K562 (cell line): ENCODE measurements around the gene KCNG4. TPM values are rescaled to one million over a fixed set of nuclear protein-coding genes. Genes with fewer than 3 reads are reported as not detected.

Experiments
- ATAC-seq: fragments of 200-7000 bp; cut with Tn5 transposase; 3 replicates; pipeline ENCODE4 v1.9.1; 2020; ENCODE audit warnings: moderate library complexity
- BruUV-seq: library from RNA; stranded (reverse); fragments of 400-500 nt; replicated peaks from 2 replicates; lab custom pipeline; 2021; lab: Mats Ljungman, UMichigan
- CTCF ChIA-PET: fragments of 300-600 bp; formaldehyde crosslinking; extraction: SDS; loops from one replicate; lab custom pipeline; 2021; ENCODE audit warnings: low intra/inter-chr PET ratio; lab: Yijun Ruan, JAX
- POLR2A ChIA-PET: fragments of 300-600, 350-650 bp; sonication (Branson Sonifier 250); formaldehyde crosslinking; extraction: SDS; loops from one replicate; lab custom pipeline; 2021; ENCODE audit warnings: antibody characterized with exemption, inconsistent platforms; lab: Yijun Ruan, JAX
- DNase-seq, 4 experiments: peaks; one replicate each; pipeline versions ENCODE4 v3.0.0 to v3.0.0-alpha.2; 2011 to 2018; ENCODE audit warnings: low spot score in 3 of 4, mixed read lengths in 3 of 4; ENCODE audit errors: extremely low read depth in 1 of 4
- FAIRE-seq: peaks from 2 replicates; lab custom pipeline; 2011; peaks lifted over from hg19 to GRCh38; lab: Jason Lieb, UNC
- H2AFZ ChIP-seq: 2 replicates; pipeline ENCODE4 v1.6.0; 2011; ENCODE audit warnings: low read depth, low read length, control low read depth, inconsistent platforms
- H3K27ac ChIP-seq: fragments of 200-600 bp; 3 replicates; pipeline ENCODE4 v1.8.0; 2011; ENCODE audit warnings: low read depth, mild to moderate bottlenecking, control low read depth, inconsistent platforms, low read length, moderate library complexity, mixed read lengths; ENCODE audit errors: extremely low read depth
- H3K27me3 ChIP-seq, 2 experiments: fragments of 300-600 bp in 1 of 2; 2 replicates in 1 of 2; 3 replicates in 1 of 2; pipeline versions ENCODE4 v1.6.0 to v1.8.0; 2011; ENCODE audit warnings: inconsistent platforms in 2 of 2, low read length in 2 of 2, mild to moderate bottlenecking in 1 of 2, mixed read lengths in 1 of 2, moderate library complexity in 1 of 2; ENCODE audit not compliant: control insufficient read depth in 2 of 2, insufficient read depth in 2 of 2
- H3K36me3 ChIP-seq: fragments of 300-600 bp; 3 replicates; pipeline ENCODE4 v1.8.0; 2011; ENCODE audit warnings: mild to moderate bottlenecking, low read length, inconsistent platforms; ENCODE audit not compliant: control insufficient read depth, insufficient read depth
- H3K4me1 ChIP-seq, 2 experiments: fragments of 200-600 bp in 1 of 2; replicated peaks in 1 of 2; 2 replicates in 1 of 2; 3 replicates in 1 of 2; pipeline versions ENCODE4 v1.5.1 to v1.8.0; 2011; ENCODE audit warnings: inconsistent platforms in 2 of 2, low read length in 2 of 2, mild to moderate bottlenecking in 1 of 2, mixed read lengths in 1 of 2, moderate library complexity in 1 of 2; ENCODE audit not compliant: control insufficient read depth in 2 of 2, insufficient read depth in 2 of 2
- H3K4me2 ChIP-seq: 2 replicates; pipeline ENCODE4 v1.6.1; 2011; ENCODE audit warnings: low read length, control low read depth, inconsistent platforms, mixed read lengths; ENCODE audit not compliant: insufficient read depth
- H3K4me3 ChIP-seq: fragments of 200-600 bp; sonication (generic), shearing (Covaris generic); 2 replicates; pipeline ENCODE4 v1.5.1; 2016; ENCODE audit warnings: control low read depth, inconsistent platforms
- H3K79me2 ChIP-seq: fragments of 200-600 bp; 3 replicates; pipeline ENCODE4 v1.8.0; 2011; ENCODE audit warnings: low read length, inconsistent platforms; ENCODE audit not compliant: control insufficient read depth, insufficient read depth
- H3K9ac ChIP-seq, 2 experiments: 2 replicates each; pipeline versions ENCODE4 v1.6.0 to v1.6.1; 2011; ENCODE audit warnings: low read depth in 2 of 2, low read length in 2 of 2, control low read depth in 1 of 2, inconsistent platforms in 1 of 2, mild to moderate bottlenecking in 1 of 2, mixed read lengths in 1 of 2; ENCODE audit not compliant: insufficient read depth in 1 of 2
- H3K9me1 ChIP-seq: one replicate; pipeline ENCODE4 v1.6.0; 2011; ENCODE audit warnings: inconsistent platforms, mild to moderate bottlenecking, low read length, moderate library complexity; ENCODE audit not compliant: control insufficient read depth, insufficient read depth
- H3K9me3 ChIP-seq: replicated peaks from 2 replicates; pipeline ENCODE4 v1.5.1; 2011; ENCODE audit warnings: low read depth, low read length, inconsistent platforms; ENCODE audit not compliant: control insufficient read depth, insufficient read depth
- H4K20me1 ChIP-seq: replicated peaks from 2 replicates; pipeline ENCODE4 v1.6.1; 2011; ENCODE audit warnings: low read length, inconsistent platforms, mixed read lengths; ENCODE audit not compliant: control insufficient read depth, insufficient read depth
- BACH1 ChIP-seq: fragments of 200-800 bp; sonication (Bioruptor generic); IDR thresholded peaks from 2 replicates; pipeline ENCODE4 v1.6.1; 2016; ENCODE audit warnings: missing genetic modification characterization, missing compliant biosample characterization
- CCAR2 ChIP-seq: fragments of 200-400 bp; formaldehyde crosslinking; IDR thresholded peaks from 2 replicates; pipeline ENCODE4 v1.6.1; 2017; ENCODE audit warnings: mild to moderate bottlenecking, low read depth, low read length
- COPS2 ChIP-seq: fragments of 450-650 bp; conservative IDR thresholded peaks from 2 replicates; pipeline ENCODE4 v1.6.1; 2016; ENCODE audit warnings: mild to moderate bottlenecking, moderate library complexity
- E2F3 ChIP-seq: fragments of 250-450 bp; sonication (Bioruptor Pico); IDR thresholded peaks from 2 replicates; pipeline ENCODE4 v1.4.0; 2020; ENCODE audit warnings: mild to moderate bottlenecking
- EP300 ChIP-seq: IDR thresholded peaks from 2 replicates; pipeline ENCODE4 v1.6.1; 2012; ENCODE audit warnings: low read length, improper control_type of control experiment
- HOXB6 ChIP-seq: fragments of 250-450 bp; sonication (Bioruptor Pico); IDR thresholded peaks from 2 replicates; pipeline ENCODE4 v1.5.1; 2022; ENCODE audit warnings: mild to moderate bottlenecking, borderline replicate concordance
- PHB2 ChIP-seq: fragments of 450-650 bp; IDR thresholded peaks from 2 replicates; pipeline ENCODE4 v1.6.1; 2017; ENCODE audit warnings: low read depth
- PHF8 ChIP-seq: fragments of 200-600 bp; sonication (generic); IDR thresholded peaks from 2 replicates; pipeline ENCODE4 v1.6.1; 2012; ENCODE audit warnings: mixed run types, mild to moderate bottlenecking, inconsistent platforms, low read length, moderate library complexity, borderline replicate concordance
- RBM25 ChIP-seq: fragments of 200-400 bp; formaldehyde crosslinking; IDR thresholded peaks from 2 replicates; pipeline ENCODE4 v1.6.1; 2018; ENCODE audit warnings: low read length, low read depth, moderate library complexity; ENCODE audit not compliant: severe bottlenecking
- SIX5 ChIP-seq, 2 experiments: IDR thresholded peaks; 2 replicates each; pipeline ENCODE4 v1.6.1; 2011; ENCODE audit warnings: low read length in 2 of 2, borderline replicate concordance in 1 of 2, low read depth in 1 of 2, mild to moderate bottlenecking in 1 of 2, moderate library complexity in 1 of 2; ENCODE audit not compliant: insufficient read depth in 1 of 2
- ZNF146 ChIP-seq: IDR thresholded peaks from one replicate; pipeline ENCODE4 v1.6.1; 2018; ENCODE audit warnings: missing compliant biosample characterization; ENCODE audit not compliant: unreplicated experiment
- ZNF3 ChIP-seq: fragments of 250-450 bp; sonication (Bioruptor Pico); IDR thresholded peaks from 2 replicates; pipeline ENCODE4 v1.5.0; 2021; ENCODE audit warnings: mild to moderate bottlenecking, moderate library complexity
- ZNF354B ChIP-seq: fragments of 250-450 bp; sonication (Bioruptor Pico); IDR thresholded peaks from 2 replicates; pipeline ENCODE4 v1.4.0; 2020
- ZNF644 ChIP-seq: fragments of 200-800 bp; sonication (Bioruptor generic); IDR thresholded peaks from 2 replicates; pipeline ENCODE4 v1.6.1; 2016; ENCODE audit warnings: low read depth, missing genetic modification characterization, missing compliant biosample characterization
- ZNF830 ChIP-seq: fragments of 250-450 bp; sonication (Bioruptor Pico); IDR thresholded peaks from 2 replicates; pipeline ENCODE4 v1.5.0; 2021; ENCODE audit warnings: mild to moderate bottlenecking
- whole genome bisulfite sequencing: fragments of 100-300 bp; shearing (Covaris generic); methylation state at CpG from one replicate; pipeline ENCODE4 v1.1.6; 2016; ENCODE audit warnings: low coverage, mixed read lengths; ENCODE audit not compliant: insufficient coverage; ENCODE audit errors: missing lambda C conversion rate; 5-methylcytosine and 5-hydroxymethylcytosine counted together
- in situ Hi-C: fragments of 300-500 bp; cut with MboI; formaldehyde crosslinking; loops from 4 replicates; pipeline ENCODE4 v1.15.0; 2018; ENCODE audit warnings: inconsistent platforms, mixed read lengths
- intact Hi-C: fragments of 100-400 bp; cut with micrococcal nuclease; formaldehyde crosslinking; loops from 2 replicates; pipeline ENCODE4 v1.14.2; 2022
- polyA plus RNA-seq, 8 experiments: library from polyadenylated mRNA; depleted of rRNA in 4 of 8; stranded (reverse) in 5 of 8; unstranded in 3 of 8; fragments of >200 nt; fragmentation: Nextera tagmentation in 2 of 8; fragmentation: Illumina TruSeq in 1 of 8; extraction: Ambion mirVana in 2 of 8; extraction: Trizol in 1 of 8; gene quantifications; 2 replicates each; pipeline versions ENCODE4 v1.2.1 to v1.2.3, GENCODE V29; 2011 to 2014; ENCODE audit warnings: inconsistent platforms in 1 of 8, missing spikeins in 1 of 8
- total RNA-seq, 7 experiments: library from RNA; depleted of rRNA in 6 of 7; stranded (reverse); fragments of >200 nt in 6 of 7; fragmentation: Illumina TruSeq in 2 of 7; extraction: Trizol in 2 of 7; gene quantifications; 2 replicates each; pipeline versions ENCODE4 v1.2.1 to v1.2.3, GENCODE V29; 2011 to 2021; ENCODE audit warnings: low replicate concordance in 1 of 7
- TF ChIP-seq, protein P1 (sequence below): IDR thresholded peaks from 2 replicates; pipeline ENCODE4 v1.6.1; 2012; ENCODE audit warnings: low read depth, low read length, improper control_type of control experiment, borderline replicate concordance
- TF ChIP-seq, protein P2 (sequence below): fragments of 450-650 bp; formaldehyde crosslinking; IDR thresholded peaks from 2 replicates; pipeline ENCODE4 v1.4.0; 2020; ENCODE audit warnings: mild to moderate bottlenecking, moderate library complexity

KCNG4 gene
- total and polyA plus RNA-seq, 9 of the 15 experiments (the other 6 are each of a cell fraction or from before 2014, with no cell fraction given), result not detected

DNA sequence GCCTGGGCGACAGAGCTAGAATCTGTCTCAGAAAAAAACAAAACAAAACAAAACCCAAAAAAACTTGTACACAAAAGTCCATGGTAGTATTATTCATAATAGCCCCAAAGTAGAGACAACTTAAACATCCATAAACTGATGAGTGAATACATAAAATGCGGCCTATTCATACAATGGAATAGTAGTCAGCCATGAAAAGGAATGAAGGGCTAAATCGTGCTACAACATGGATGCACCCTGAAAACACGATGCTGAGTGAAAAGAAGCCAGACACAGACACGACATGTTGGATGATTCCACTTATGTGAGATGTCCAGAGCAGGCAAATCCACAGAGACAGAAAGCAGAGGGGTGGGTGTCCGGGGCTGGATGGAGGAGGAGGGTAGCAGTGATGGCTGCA, 12.3 kb downstream of the KCNG4 start:
- peaks cover 30 to 59% of the 10 kb centered on the region in 2 experiments; a peak in 4 of 5 replicates for H3K27me3 ChIP-seq

More for the DNA sequence above, 12.3 kb downstream of the KCNG4 start:
- Histone ChIP-seq H2AFZ (peak overlapping the region; percentile 38; the same call in 1 of the 2 replicates), H3K9ac (no peak overlapping the region), H3K4me2 (peak overlapping the region; percentile 44; the same call in 1 of the 2 replicates), H3K4me3 (no peak overlapping the region), H3K36me3 (no peaks in the 10 kb centered on the region), H3K4me1 (peaks cover 13 to 18% of the 10 kb centered on the region in 2 experiments)
- intact Hi-C loops, result no loop called here
- POLR2A ChIA-PET, result interaction anchor here (0.8 to 1.1 kb wide), 6 partner anchors 14 to 226 kb away, joined by 3 to 5 read pairs (median 4); partner anchors contain the start of gene TAF1C
- no peak for TF ChIP-seq ZNF830 (CRISPR knock-in tag)
- no peak for TF ChIP-seq E2F3 (CRISPR knock-in tag)
- no peak for TF ChIP-seq COPS2
- TF ChIP-seq ZNF644, result no peak
- TF ChIP-seq BACH1 (tag), result no peak
- TF ChIP-seq, protein P1, sequence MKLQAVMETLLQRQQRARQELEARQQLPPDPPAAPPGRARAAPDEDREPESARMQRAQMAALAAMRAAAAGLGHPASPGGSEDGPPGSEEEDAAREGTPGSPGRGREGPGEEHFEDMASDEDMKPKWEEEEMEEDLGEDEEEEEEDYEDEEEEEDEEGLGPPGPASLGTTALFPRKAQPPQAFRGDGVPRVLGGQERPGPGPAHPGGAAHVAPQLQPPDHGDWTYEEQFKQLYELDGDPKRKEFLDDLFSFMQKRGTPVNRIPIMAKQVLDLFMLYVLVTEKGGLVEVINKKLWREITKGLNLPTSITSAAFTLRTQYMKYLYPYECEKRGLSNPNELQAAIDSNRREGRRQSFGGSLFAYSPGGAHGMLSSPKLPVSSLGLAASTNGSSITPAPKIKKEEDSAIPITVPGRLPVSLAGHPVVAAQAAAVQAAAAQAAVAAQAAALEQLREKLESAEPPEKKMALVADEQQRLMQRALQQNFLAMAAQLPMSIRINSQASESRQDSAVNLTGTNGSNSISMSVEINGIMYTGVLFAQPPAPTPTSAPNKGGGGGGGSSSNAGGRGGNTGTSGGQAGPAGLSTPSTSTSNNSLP, result no peak
- peak; percentile 93 for TF ChIP-seq ZNF146
- TF ChIP-seq, protein P2, sequence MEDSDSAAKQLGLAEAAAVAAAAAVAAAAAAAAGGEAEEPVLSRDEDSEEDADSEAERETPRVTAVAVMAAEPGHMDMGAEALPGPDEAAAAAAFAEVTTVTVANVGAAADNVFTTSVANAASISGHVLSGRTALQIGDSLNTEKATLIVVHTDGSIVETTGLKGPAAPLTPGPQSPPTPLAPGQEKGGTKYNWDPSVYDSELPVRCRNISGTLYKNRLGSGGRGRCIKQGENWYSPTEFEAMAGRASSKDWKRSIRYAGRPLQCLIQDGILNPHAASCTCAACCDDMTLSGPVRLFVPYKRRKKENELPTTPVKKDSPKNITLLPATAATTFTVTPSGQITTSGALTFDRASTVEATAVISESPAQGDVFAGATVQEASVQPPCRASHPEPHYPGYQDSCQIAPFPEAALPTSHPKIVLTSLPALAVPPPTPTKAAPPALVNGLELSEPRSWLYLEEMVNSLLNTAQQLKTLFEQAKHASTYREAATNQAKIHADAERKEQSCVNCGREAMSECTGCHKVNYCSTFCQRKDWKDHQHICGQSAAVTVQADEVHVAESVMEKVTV (CRISPR knock-in tag), result no peak
- TF ChIP-seq ZNF3 (CRISPR knock-in tag), result 0 out of 2 replicates have a peak, but pooled peaks have one; percentile 40
- no peak for TF ChIP-seq EP300
- TF ChIP-seq HOXB6 (CRISPR knock-in tag), result no peak
- TF ChIP-seq RBM25, result peak; percentile 44
- TF ChIP-seq ZNF354B, result no peak
- no peak for TF ChIP-seq PHB2
- no peak for TF ChIP-seq SIX5 (IDR thresholded peaks at IDR 0.05; ENCODE audit: borderline replicate concordance in 1 of 2, insufficient read depth in 1 of 2, low read depth in 1 of 2, low read length in 2 of 2)
- TF ChIP-seq PHF8, result no peak
- no peak for TF ChIP-seq CCAR2
- TF ChIP-seq, all 486 proteins: peak for 3
- Histone ChIP-seq H4K20me1 (0 out of 2 replicates have a peak, but pooled peaks cover 4% of the 10 kb centered on the region), H3K79me2 (no peaks in the 10 kb centered on the region), H3K27ac (no peak overlapping the region; the same call in 2 of the 3 replicates), H3K9me1 (no peaks in the 10 kb centered on the region), H3K9me3 (no peaks in the 10 kb centered on the region)
- 37% methylated on average over 6 of the region's 6 CpGs for WGBS
- CTCF ChIA-PET, result no interaction called here
- no peak for DNase-seq
- BruUV-seq, result no TSS peak
- in situ Hi-C loops, result no loop called here
- ATAC-seq, result no peak
- FAIRE-seq, result peak; percentile 58
